ENCODE measurements around the gene PPP6R2.

DNA sequence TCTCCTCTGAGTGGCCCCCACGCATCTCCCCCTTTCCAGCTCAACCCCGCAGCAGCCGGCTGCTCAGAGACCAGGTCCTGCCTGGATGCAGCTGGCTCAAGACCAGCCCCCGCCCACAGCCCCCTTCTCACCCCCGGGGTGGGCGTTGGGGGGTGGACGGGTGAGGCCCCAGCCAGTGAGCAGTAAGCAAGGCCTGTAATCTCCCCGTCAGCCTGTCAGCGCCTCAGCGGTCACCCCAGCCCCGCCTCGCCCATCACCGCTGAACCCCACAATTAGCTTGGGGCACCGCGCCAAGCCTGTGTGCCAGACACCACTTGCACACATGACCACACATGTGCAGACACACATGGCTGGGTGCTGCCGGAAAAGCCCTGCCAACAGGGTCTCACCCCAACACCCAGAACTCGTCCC lies 41.5 kb upstream of the PPP6R2 start:
- TF ChIP-seq, protein P1, sequence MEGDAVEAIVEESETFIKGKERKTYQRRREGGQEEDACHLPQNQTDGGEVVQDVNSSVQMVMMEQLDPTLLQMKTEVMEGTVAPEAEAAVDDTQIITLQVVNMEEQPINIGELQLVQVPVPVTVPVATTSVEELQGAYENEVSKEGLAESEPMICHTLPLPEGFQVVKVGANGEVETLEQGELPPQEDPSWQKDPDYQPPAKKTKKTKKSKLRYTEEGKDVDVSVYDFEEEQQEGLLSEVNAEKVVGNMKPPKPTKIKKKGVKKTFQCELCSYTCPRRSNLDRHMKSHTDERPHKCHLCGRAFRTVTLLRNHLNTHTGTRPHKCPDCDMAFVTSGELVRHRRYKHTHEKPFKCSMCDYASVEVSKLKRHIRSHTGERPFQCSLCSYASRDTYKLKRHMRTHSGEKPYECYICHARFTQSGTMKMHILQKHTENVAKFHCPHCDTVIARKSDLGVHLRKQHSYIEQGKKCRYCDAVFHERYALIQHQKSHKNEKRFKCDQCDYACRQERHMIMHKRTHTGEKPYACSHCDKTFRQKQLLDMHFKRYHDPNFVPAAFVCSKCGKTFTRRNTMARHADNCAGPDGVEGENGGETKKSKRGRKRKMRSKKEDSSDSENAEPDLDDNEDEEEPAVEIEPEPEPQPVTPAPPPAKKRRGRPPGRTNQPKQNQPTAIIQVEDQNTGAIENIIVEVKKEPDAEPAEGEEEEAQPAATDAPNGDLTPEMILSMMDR (conservative IDR thresholded peaks at IDR 0.05), result no peak
- TF ChIP-seq ZFX (IDR thresholded peaks at IDR 0.05), result no peak

Measured in C4-2B (cell line).